ENCODE data around the gene EIF4B. TPM values are rescaled to one million over a fixed set of nuclear protein-coding genes. Genes with fewer than 3 reads are reported as not detected.
A peak's percentile ranks its signal among the peaks of the same experiment; 100 is the strongest.

Gene EIF4B
- total RNA-seq, 2 donors from 2014 or later: 596 to 655 TPM

DNA sequence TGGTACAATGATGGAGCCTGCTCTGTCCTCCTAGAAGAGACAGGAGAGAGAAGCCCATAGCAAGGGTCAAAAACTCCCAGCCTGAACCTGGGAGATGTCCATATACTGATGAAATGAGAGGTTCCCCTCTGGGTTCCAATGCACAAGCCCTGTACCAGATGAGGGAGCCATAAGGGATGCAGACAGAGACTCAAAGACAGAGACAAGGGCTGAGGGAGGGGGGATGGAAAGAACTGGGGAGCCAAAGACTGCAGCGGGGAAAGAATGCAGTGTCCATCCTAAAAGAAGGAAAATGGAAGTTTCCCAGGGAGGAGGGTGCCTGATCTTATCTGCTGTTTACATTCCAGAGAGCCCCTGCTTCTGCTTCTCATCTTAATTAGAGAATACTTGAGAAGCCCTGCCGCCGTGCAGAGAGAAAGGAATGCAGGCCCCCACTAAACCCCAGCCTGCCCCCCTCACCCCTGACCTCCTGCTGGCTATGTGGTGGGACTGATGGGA is 29.6 kb upstream of the EIF4B start:
- Mint-ChIP-seq H3K4me3 (peak overlapping the region; percentile 14), H3K36me3 (ENCODE audit: low read depth) (no peaks in the 10 kb centered on the region), H3K27me3 (ENCODE audit: insufficient read depth) (no peaks in the 10 kb centered on the region), H3K27ac (peak overlapping the region; percentile 93), H3K4me1 (peaks cover 62% of the 10 kb centered on the region), H3K9me3 (no peaks in the 10 kb centered on the region)
- TF ChIP-seq CTCF (conservative IDR thresholded peaks at IDR 0.05): no peak
- 10 to 16% methylated on average over 3 of the region's 3 CpGs for WGBS, 2 experiments (ENCODE audit: insufficient coverage in 1 of 2, insufficient read length in 1 of 2)
- peak; percentile 83 for DNase-seq
- H3K4me1 ChIP-seq (ENCODE audit: control insufficient read depth, insufficient read depth, low read length): peaks cover 9% of the 10 kb centered on the region
- H3K9ac ChIP-seq (ENCODE audit: extremely low read depth, low read length, poor library complexity, severe bottlenecking): peak overlapping the region; percentile 58
- peak overlapping the region; percentile 66 for H3K4me3 ChIP-seq (ENCODE audit: low read length)
- H3K27ac ChIP-seq (ENCODE audit: low read depth, low read length): peak overlapping the region; percentile 40
- H3K27me3 ChIP-seq (ENCODE audit: control insufficient read depth, insufficient read depth, low read length, poor library complexity, severe bottlenecking): no peaks in the 10 kb centered on the region
- H3K36me3 ChIP-seq (ENCODE audit: control insufficient read depth, insufficient read depth, low read length): no peaks in the 10 kb centered on the region
- H3K9me3 ChIP-seq (ENCODE audit: control insufficient read depth, low read length): no peaks in the 10 kb centered on the region

DNA sequence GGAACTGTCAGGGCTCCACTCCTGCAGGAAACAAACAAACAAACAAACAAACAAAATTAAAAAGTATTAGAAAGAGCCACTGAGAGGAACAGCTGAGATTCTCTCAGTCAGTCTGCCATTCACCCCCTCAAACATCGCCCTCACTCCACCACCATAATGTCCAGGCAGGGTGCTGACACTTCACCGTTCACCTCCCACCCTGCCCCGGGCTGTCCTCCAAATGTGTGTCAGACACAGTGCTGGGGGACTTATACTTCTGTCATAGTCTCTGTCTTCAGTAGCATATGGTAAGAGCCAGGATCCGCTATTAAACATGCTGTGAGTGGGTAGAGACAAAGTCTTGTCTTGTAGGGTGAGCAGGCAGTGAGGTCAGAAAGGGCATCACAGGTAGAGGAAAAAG is 29.1 kb upstream of the EIF4B start:
- TF ChIP-seq CTCF (conservative IDR thresholded peaks at IDR 0.05): no peak
- H3K9me3 ChIP-seq (ENCODE audit: control insufficient read depth, low read length): no peaks in the 10 kb centered on the region
- H3K4me3 ChIP-seq (ENCODE audit: low read length): peak overlapping the region; percentile 39
- no peaks in the 10 kb centered on the region for H3K36me3 ChIP-seq (ENCODE audit: control insufficient read depth, insufficient read depth, low read length)
- Mint-ChIP-seq H3K4me1 (peaks cover 57% of the 10 kb centered on the region), H3K4me3 (peak overlapping the region; percentile 14), H3K36me3 (ENCODE audit: low read depth) (no peaks in the 10 kb centered on the region), H3K27me3 (ENCODE audit: insufficient read depth) (no peaks in the 10 kb centered on the region), H3K27ac (peak overlapping the region; percentile 93), H3K9me3 (no peaks in the 10 kb centered on the region)
- WGBS, 2 experiments (ENCODE audit: insufficient coverage in 1 of 2, insufficient read length in 1 of 2): 79 to 93% methylated on average over 3 to 4 of the region's 4 CpGs
- H3K4me1 ChIP-seq (ENCODE audit: control insufficient read depth, insufficient read depth, low read length): peaks cover 7% of the 10 kb centered on the region
- peak overlapping the region; percentile 39 for H3K9ac ChIP-seq (ENCODE audit: extremely low read depth, low read length, poor library complexity, severe bottlenecking)
- peak; percentile 65 for DNase-seq
- no peak overlapping the region for H3K27ac ChIP-seq (ENCODE audit: low read depth, low read length)
- no peaks in the 10 kb centered on the region for H3K27me3 ChIP-seq (ENCODE audit: control insufficient read depth, insufficient read depth, low read length, poor library complexity, severe bottlenecking)

GRCh38 chr12:52980096-52980649 is 26.1 kb upstream of the EIF4B start:
- Histone ChIP-seq H3K36me3 (ENCODE audit: control insufficient read depth, insufficient read depth, low read length) (no peaks in the 10 kb centered on the region), H3K27ac (ENCODE audit: low read depth, low read length) (no peak overlapping the region), H3K4me3 (ENCODE audit: low read length) (no peak overlapping the region), H3K27me3 (ENCODE audit: control insufficient read depth, insufficient read depth, low read length, poor library complexity, severe bottlenecking) (no peaks in the 10 kb centered on the region), H3K9ac (ENCODE audit: extremely low read depth, low read length, poor library complexity, severe bottlenecking) (no peak overlapping the region), H3K4me1 (ENCODE audit: control insufficient read depth, insufficient read depth, low read length) (peaks cover 7% of the 10 kb centered on the region), H3K9me3 (ENCODE audit: control insufficient read depth, low read length) (no peaks in the 10 kb centered on the region)
- Mint-ChIP-seq H3K4me3 (no peak overlapping the region), H3K36me3 (ENCODE audit: low read depth) (no peaks in the 10 kb centered on the region), H3K9me3 (no peaks in the 10 kb centered on the region), H3K27ac (no peak overlapping the region), H3K27me3 (ENCODE audit: insufficient read depth) (no peaks in the 10 kb centered on the region), H3K4me1 (peaks cover 38% of the 10 kb centered on the region)
- DNase-seq: no peak
- TF ChIP-seq CTCF (conservative IDR thresholded peaks at IDR 0.05): no peak
- 54 to 89% methylated on average over 1 to 4 of the region's 4 CpGs for WGBS, 2 experiments (ENCODE audit: insufficient coverage in 1 of 2, insufficient read length in 1 of 2)

Measured in endodermal cell (in vitro differentiated cells).